Keratinocyte (primary cell): ENCODE results near the gene PSMF1. TPM values are rescaled to one million over a fixed set of nuclear protein-coding genes. Genes with fewer than 3 reads are reported as not detected.

ENCODE experiments used
- DNase-seq: peaks from one replicate; pipeline ENCODE4 v3.0.0-alpha.2; 2011; ENCODE audit warnings: low read depth, missing footprints, low spot score
- FAIRE-seq: peaks from 2 replicates; lab custom pipeline; 2011; peaks lifted over from hg19 to GRCh38; lab: Jason Lieb, UNC
- H2AFZ ChIP-seq: 2 replicates; pipeline ENCODE4 v1.6.0; 2012; ENCODE audit warnings: low read length, control low read depth, inconsistent platforms; ENCODE audit not compliant: control insufficient read depth
- H3K27ac ChIP-seq: 2 replicates; pipeline ENCODE4 v1.5.1; 2011; ENCODE audit warnings: low read length; ENCODE audit not compliant: control insufficient read depth, insufficient read depth
- H3K27me3 ChIP-seq: 3 replicates; pipeline ENCODE4 v1.6.0; 2011; ENCODE audit warnings: low read length; ENCODE audit not compliant: control insufficient read depth, insufficient read depth; ENCODE audit errors: extremely low read depth
- H3K36me3 ChIP-seq, 2 experiments: 2 replicates in 1 of 2; 3 replicates in 1 of 2; pipeline ENCODE4 v1.5.1; 2011; ENCODE audit warnings: low read length in 2 of 2, mild to moderate bottlenecking in 1 of 2; ENCODE audit not compliant: control insufficient read depth in 2 of 2, insufficient read depth in 2 of 2; ENCODE audit errors: extremely low read depth in 1 of 2
- H3K4me1 ChIP-seq: 3 replicates; pipeline ENCODE4 v1.5.1; 2011; ENCODE audit warnings: low read length; ENCODE audit not compliant: control insufficient read depth, insufficient read depth; ENCODE audit errors: extremely low read depth
- H3K4me2 ChIP-seq: 3 replicates; pipeline ENCODE4 v1.6.0; 2011; ENCODE audit warnings: low read depth, low read length; ENCODE audit not compliant: control insufficient read depth, insufficient read depth; ENCODE audit errors: extremely low read depth
- H3K4me3 ChIP-seq, 3 experiments: fragments of 200-600 bp in 1 of 3; sonication (generic) in 1 of 3; 2 replicates in 2 of 3; 3 replicates in 1 of 3; pipeline ENCODE4 v1.5.1; 2011 to 2016; ENCODE audit warnings: low read length in 3 of 3, mild to moderate bottlenecking in 3 of 3, control low read depth in 2 of 3, inconsistent platforms in 1 of 3, low read depth in 1 of 3, mixed read lengths in 1 of 3, mixed run types in 1 of 3, moderate library complexity in 1 of 3; ENCODE audit not compliant: control insufficient read depth in 2 of 3, insufficient read depth in 2 of 3; ENCODE audit errors: extremely low read depth in 1 of 3
- H3K79me2 ChIP-seq: 2 replicates; pipeline ENCODE4 v1.6.0; 2012; ENCODE audit warnings: low read length; ENCODE audit not compliant: control insufficient read depth, insufficient read depth
- H3K9ac ChIP-seq: 3 replicates; pipeline ENCODE4 v1.6.0; 2011; ENCODE audit warnings: low read length; ENCODE audit not compliant: control insufficient read depth, insufficient read depth; ENCODE audit errors: extremely low read depth
- H3K9me1 ChIP-seq: 3 replicates; pipeline ENCODE4 v1.6.0; 2011; ENCODE audit warnings: low read length; ENCODE audit not compliant: control insufficient read depth, insufficient read depth; ENCODE audit errors: extremely low read depth
- H3K9me3 ChIP-seq: 2 replicates; pipeline ENCODE4 v1.5.1; 2012; ENCODE audit warnings: low read depth, low read length; ENCODE audit not compliant: control insufficient read depth
- H4K20me1 ChIP-seq: 3 replicates; pipeline ENCODE4 v1.6.0; 2011; ENCODE audit warnings: low read length; ENCODE audit not compliant: control insufficient read depth, insufficient read depth; ENCODE audit errors: extremely low read depth
- EZH2 ChIP-seq: IDR thresholded peaks from one replicate; pipeline ENCODE4 v1.6.1; 2012; ENCODE audit warnings: inconsistent platforms, mild to moderate bottlenecking, low read length, moderate library complexity
- dilution Hi-C: fragments of 300-500 bp; cut with MboI; formaldehyde crosslinking; loops from one replicate; pipeline ENCODE4 v1.7.0; 2020; ENCODE audit warnings: low sequenced_read_pairs; ENCODE audit not compliant: extremely low pct_ligation_motif_present
- polyA plus RNA-seq, 5 experiments: library from polyadenylated mRNA; depleted of rRNA in 3 of 5; stranded (reverse) in 3 of 5; stranded (forward) in 1 of 5; unstranded in 1 of 5; fragments of >200 nt; gene quantifications; 1 replicate in 1 of 5; 2 replicates in 3 of 5; 3 replicates in 1 of 5; pipeline versions ENCODE4 v1.2.1 to v1.2.3, GENCODE V29; 2011 to 2012; ENCODE audit warnings: missing spikeins in 2 of 5, low read depth in 1 of 5, low replicate concordance in 1 of 5
- TF ChIP-seq, protein P1 (sequence below), 3 experiments: IDR thresholded peaks in 1 of 3; conservative IDR thresholded peaks in 1 of 3; optimal IDR thresholded peaks in 1 of 3; 2 replicates in 2 of 3; 3 replicates in 1 of 3; pipeline versions ENCODE3 to v1.5.1; 2011; ENCODE audit warnings: low read length in 3 of 3, mild to moderate bottlenecking in 3 of 3, moderate library complexity in 2 of 3, control low read depth in 1 of 3, inconsistent platforms in 1 of 3; ENCODE audit not compliant: insufficient read depth in 2 of 3; ENCODE audit errors: extremely low read depth in 1 of 3

Gene PSMF1
- polyA plus RNA-seq, 1 donor (not counting 4 experiments of a cell fraction or from before 2014, with no cell fraction given): 58.5 TPM

GRCh38 chr20:1199964-1200363, 81.6 kb downstream of the PSMF1 start:
- TF ChIP-seq, protein P1, sequence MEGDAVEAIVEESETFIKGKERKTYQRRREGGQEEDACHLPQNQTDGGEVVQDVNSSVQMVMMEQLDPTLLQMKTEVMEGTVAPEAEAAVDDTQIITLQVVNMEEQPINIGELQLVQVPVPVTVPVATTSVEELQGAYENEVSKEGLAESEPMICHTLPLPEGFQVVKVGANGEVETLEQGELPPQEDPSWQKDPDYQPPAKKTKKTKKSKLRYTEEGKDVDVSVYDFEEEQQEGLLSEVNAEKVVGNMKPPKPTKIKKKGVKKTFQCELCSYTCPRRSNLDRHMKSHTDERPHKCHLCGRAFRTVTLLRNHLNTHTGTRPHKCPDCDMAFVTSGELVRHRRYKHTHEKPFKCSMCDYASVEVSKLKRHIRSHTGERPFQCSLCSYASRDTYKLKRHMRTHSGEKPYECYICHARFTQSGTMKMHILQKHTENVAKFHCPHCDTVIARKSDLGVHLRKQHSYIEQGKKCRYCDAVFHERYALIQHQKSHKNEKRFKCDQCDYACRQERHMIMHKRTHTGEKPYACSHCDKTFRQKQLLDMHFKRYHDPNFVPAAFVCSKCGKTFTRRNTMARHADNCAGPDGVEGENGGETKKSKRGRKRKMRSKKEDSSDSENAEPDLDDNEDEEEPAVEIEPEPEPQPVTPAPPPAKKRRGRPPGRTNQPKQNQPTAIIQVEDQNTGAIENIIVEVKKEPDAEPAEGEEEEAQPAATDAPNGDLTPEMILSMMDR (optimal IDR thresholded peaks at IDR 0.05 in 1 of 3, IDR thresholded peaks at IDR 0.05 in 1 of 3, conservative IDR thresholded peaks at IDR 0.05 in 1 of 3; ENCODE audit: extremely low read depth in 1 of 3, insufficient read depth in 2 of 3, low read length in 3 of 3): no peak
- TF ChIP-seq EZH2: no peak
- DNase-seq: no peak

DNA sequence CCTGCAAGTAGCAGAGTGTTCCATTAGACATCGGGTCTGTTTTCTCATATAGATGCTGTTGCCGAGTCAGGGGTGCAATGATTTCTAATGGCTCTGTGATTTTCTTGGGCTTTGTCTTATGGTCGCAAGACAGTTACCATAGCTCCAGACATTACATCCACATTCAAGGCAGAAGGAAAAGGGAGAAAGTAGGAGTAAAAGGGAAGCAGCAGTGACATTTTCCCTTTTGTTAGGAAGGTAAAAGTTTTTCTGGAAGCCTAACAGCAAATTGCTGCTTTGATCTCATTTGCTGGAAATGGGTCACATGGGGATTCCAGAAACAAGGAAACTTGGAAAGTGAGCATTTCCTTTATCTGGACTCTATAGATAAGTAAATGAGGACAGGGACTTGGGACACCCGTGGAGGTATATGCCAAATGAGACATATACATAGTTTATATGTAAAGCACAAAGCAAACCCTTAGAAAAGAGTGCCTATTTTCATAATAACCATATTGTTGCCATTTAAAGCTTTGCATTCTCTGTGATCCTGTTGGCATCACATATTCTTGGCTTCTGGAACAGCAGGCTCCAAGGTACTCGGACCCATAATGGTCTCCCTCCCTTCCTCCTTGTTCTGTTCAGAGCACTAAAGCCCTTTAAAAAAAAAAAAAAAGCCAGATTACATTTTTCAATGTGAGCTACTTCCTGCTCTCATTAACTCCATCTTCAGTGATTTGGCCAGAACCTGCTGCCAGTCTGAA, 84.5 kb downstream of the PSMF1 start, which contains the start of gene C20orf202:
TSS of gene C20orf202 (plus strand) at position 693 of the 743 bp plus-strand sequence. CDS start 132 bp downstream, outside the sequence.
- no peak within 1 kb of the TSS for H3K27ac ChIP-seq
- H4K20me1 ChIP-seq: no peaks in the 10 kb centered on the region
- no peak within 1 kb of the TSS for H3K4me3 ChIP-seq
- no peak within 1 kb of the TSS for H2AFZ ChIP-seq
- no peaks in the 10 kb centered on the region for H3K9me3 ChIP-seq
- no peak for DNase-seq
- H3K4me2 ChIP-seq: no peak within 1 kb of the TSS
- no peaks in the 10 kb centered on the region for H3K9me1 ChIP-seq
- H3K4me1 ChIP-seq: no peaks in the 10 kb centered on the region
- TF ChIP-seq, protein P1 (optimal IDR thresholded peaks at IDR 0.05 in 1 of 3, IDR thresholded peaks at IDR 0.05 in 1 of 3, conservative IDR thresholded peaks at IDR 0.05 in 1 of 3; ENCODE audit: extremely low read depth in 1 of 3, insufficient read depth in 2 of 3, low read length in 3 of 3): no peak
- TF ChIP-seq EZH2: no peak
- peaks cover 7% of the 10 kb centered on the region for H3K27me3 ChIP-seq
- no peak for FAIRE-seq
- no peaks in the 10 kb centered on the region for H3K79me2 ChIP-seq
- H3K9ac ChIP-seq: no peak within 1 kb of the TSS
- dilution Hi-C loops: no loop called here
- no peaks in the 10 kb centered on the region for H3K36me3 ChIP-seq

More at GRCh38 chr20:1199964-1200363, 81.6 kb downstream of the PSMF1 start:
- H3K27ac ChIP-seq: no peak overlapping the region
- H3K4me3 ChIP-seq: no peak overlapping the region
- H3K9me1 ChIP-seq: no peaks in the 10 kb centered on the region
- no peak overlapping the region for H3K4me2 ChIP-seq
- H2AFZ ChIP-seq: no peak overlapping the region
- FAIRE-seq: peak; percentile 17
- no peak overlapping the region for H3K9ac ChIP-seq
- H3K9me3 ChIP-seq: no peaks in the 10 kb centered on the region
- dilution Hi-C loops: no loop called here
- no peaks in the 10 kb centered on the region for H3K36me3 ChIP-seq
- H4K20me1 ChIP-seq: no peaks in the 10 kb centered on the region
- no peaks in the 10 kb centered on the region for H3K79me2 ChIP-seq
- no peaks in the 10 kb centered on the region for H3K4me1 ChIP-seq
- H3K27me3 ChIP-seq: peaks cover 9% of the 10 kb centered on the region
